Activated CD8-positive, alpha-beta T cell treated with anti-CD3 and anti-CD28 coated beads for 36 hours (primary cell): ENCODE measurements around the gene MTCL1. TPM values are rescaled to one million over a fixed set of nuclear protein-coding genes. Genes with fewer than 3 reads are reported as not detected.
A peak's percentile ranks its signal among the peaks of the same experiment; 100 is the strongest.

Source experiments
- ATAC-seq: fragments of 200-7000 bp; cut with Tn5 transposase; one replicate; pipeline ENCODE4 v1.10.0; 2021; ENCODE audit warnings: mild to moderate bottlenecking, moderate library complexity
- CTCF ChIA-PET: fragments of 350-600 bp; sonication (Branson Sonifier 250); formaldehyde crosslinking; loops from one replicate; lab custom pipeline; 2021; ENCODE audit warnings: antibody characterized with exemption; lab: Charles Lee
- POLR2A ChIA-PET: fragments of 350-600 bp; sonication (Branson Sonifier 250); formaldehyde crosslinking; loops from one replicate; lab custom pipeline; 2021; ENCODE audit warnings: antibody characterized with exemption; lab: Charles Lee
- DNase-seq: peaks from one replicate; pipeline ENCODE4 v3.0.0-alpha.2; 2020
- H3K27ac Mint-ChIP-seq: one replicate; pipeline ENCODE4 v1.8.0; 2021; ENCODE audit warnings: mild to moderate bottlenecking, mixed read lengths
- H3K27me3 Mint-ChIP-seq: one replicate; pipeline ENCODE4 v1.8.0; 2021; ENCODE audit warnings: mixed read lengths
- H3K36me3 Mint-ChIP-seq: one replicate; pipeline ENCODE4 v1.8.0; 2021; ENCODE audit warnings: low read depth, mixed read lengths
- H3K4me1 Mint-ChIP-seq: one replicate; pipeline ENCODE4 v1.8.0; 2021; ENCODE audit warnings: low read depth, mixed read lengths
- H3K4me3 Mint-ChIP-seq: one replicate; pipeline ENCODE4 v1.8.0; 2021; ENCODE audit warnings: mild to moderate bottlenecking, moderate library complexity, mixed read lengths
- H3K9me3 Mint-ChIP-seq: one replicate; pipeline ENCODE4 v1.8.0; 2021; ENCODE audit warnings: mixed read lengths
- intact Hi-C: fragments of 100-400 bp; cut with micrococcal nuclease; formaldehyde crosslinking; loops from one replicate; pipeline ENCODE4 v1.10.0; 2022
- total RNA-seq, 2 experiments: library from RNA; stranded (reverse); gene quantifications; one replicate each; pipeline ENCODE4 v1.2.3, GENCODE V29; 2021
- TF ChIP-seq, protein P1 (sequence below): fragments of 200-600 bp; IDR thresholded peaks from one replicate; pipeline ENCODE4 v1.8.0; 2022; ENCODE audit warnings: antibody characterized with exemption, mild to moderate bottlenecking

The MTCL1 gene
- under 1 TPM; 0.25 to 0.52 TPM for total RNA-seq

DNA sequence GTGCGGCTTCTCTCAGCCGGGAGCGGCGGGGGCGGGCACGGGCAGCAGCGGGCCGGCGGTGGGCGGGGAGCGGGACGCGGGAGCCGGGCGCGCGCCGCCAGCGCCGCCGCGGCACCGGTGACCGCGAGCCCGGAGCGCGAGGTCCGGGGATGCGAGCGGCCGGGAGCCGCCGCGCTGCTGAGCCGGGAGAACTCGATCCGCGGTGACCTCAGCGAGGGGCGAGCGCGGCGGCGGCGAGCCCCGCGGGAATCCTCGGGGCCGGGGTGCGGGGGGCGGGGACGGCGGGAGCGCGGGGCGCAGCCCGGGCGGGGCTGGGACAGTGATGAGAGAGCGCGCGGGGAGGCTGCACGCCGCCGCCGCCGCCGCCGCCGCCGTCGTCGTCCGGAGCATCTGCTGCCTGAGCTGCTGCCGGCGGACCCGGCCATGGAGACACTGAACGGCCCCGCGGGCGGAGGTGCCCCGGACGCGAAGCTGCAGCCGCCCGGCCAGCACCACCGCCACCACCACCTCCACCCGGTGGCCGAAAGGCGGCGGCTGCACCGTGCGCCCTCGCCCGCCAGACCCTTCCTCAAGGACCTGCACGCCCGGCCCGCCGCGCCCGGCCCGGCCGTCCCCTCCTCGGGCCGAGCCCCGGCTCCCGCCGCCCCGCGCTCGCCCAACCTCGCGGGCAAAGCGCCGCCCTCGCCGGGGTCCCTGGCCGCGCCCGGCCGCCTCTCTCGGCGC, at the start of gene MTCL1:
MTCL1 (plus strand) TSS at position 319 of the 723 bp plus-strand sequence; CDS start at position 424, 105 bp downstream.
- POLR2A ChIA-PET: no interaction called here
- peaks cover 57% of the 10 kb centered on the region for H3K27me3 Mint-ChIP-seq
- DNase-seq (peak; percentile 26), ATAC-seq (peak; percentile 32)
- H3K9me3 Mint-ChIP-seq: no peaks in the 10 kb centered on the region
- H3K4me3 Mint-ChIP-seq: peak within 1 kb of the TSS; percentile 79
- H3K27ac Mint-ChIP-seq: no peak within 1 kb of the TSS
- no peaks in the 10 kb centered on the region for H3K36me3 Mint-ChIP-seq
- TF ChIP-seq, protein P1, sequence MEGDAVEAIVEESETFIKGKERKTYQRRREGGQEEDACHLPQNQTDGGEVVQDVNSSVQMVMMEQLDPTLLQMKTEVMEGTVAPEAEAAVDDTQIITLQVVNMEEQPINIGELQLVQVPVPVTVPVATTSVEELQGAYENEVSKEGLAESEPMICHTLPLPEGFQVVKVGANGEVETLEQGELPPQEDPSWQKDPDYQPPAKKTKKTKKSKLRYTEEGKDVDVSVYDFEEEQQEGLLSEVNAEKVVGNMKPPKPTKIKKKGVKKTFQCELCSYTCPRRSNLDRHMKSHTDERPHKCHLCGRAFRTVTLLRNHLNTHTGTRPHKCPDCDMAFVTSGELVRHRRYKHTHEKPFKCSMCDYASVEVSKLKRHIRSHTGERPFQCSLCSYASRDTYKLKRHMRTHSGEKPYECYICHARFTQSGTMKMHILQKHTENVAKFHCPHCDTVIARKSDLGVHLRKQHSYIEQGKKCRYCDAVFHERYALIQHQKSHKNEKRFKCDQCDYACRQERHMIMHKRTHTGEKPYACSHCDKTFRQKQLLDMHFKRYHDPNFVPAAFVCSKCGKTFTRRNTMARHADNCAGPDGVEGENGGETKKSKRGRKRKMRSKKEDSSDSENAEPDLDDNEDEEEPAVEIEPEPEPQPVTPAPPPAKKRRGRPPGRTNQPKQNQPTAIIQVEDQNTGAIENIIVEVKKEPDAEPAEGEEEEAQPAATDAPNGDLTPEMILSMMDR: no peak
- CTCF ChIA-PET: interaction anchor here (1.8 to 2.3 kb wide), 2 partner anchors 9 to 282 kb away, joined by 6 to 9 read pairs; no protein-coding TSS in a partner anchor
- peaks cover 11% of the 10 kb centered on the region for H3K4me1 Mint-ChIP-seq
- intact Hi-C loops: no loop called here

DNA sequence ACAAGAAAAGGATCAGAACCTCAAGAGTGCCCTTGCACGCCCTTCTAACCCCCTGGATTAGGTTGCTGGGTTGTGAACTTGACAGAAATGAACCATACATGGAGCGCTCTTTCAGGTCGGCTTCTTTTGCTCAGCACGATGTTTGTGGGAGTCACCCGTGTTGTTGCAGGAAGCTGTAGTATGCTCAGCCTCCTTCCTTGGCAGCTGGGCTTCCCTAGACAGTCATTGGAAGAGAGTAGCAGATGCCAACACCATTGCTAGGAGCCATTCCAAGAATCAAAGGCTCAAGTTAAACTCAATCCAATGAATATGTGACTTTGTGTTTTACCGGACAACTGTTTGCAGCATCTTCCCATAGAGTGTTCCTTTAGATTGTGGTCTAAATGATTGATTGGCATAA, 49.1 kb upstream of the MTCL1 start:
- no peaks in the 10 kb centered on the region for H3K9me3 Mint-ChIP-seq
- no peak for ATAC-seq
- CTCF ChIA-PET: interaction anchor here (1.1 to 3.5 kb wide), 4 partner anchors 13 to 331 kb away, joined by 3 to 24 read pairs (median 9); no protein-coding TSS in a partner anchor

DNA sequence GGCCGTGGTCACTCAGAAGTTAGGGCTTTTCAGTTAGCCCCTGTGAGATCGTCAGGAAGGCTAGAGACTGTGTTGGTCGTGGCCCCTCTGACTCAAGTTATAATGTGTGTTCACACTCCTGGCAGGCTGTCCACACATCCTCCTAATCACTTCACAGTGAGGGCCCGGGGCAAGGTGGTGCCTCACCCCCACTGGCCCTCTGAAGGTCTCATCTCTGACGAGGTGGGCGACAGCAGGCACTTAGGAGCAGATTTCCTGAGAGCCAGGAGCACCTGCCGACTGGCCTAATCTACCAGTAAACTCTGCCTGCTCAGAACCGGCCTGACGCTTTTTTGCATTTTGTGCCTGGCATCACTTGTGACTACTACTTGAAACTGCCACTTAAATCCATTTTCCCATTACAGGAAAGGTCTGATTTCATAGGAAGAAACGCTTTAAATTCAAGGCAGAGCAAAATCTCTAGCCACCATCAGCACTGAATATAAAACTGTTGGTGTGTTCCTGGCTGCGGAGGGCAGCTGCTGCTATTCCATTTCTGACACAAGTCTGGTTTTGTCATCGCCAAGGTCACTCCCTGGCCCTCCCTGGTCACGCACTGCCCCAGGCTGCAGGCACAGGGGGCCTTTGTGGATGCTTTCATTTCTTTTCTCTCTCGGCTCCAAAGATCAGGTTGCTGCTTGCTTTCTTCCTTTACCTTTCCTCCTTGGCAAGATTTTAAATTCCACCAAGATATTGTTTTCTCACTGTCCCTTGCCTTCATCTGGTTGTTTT, 48.1 kb upstream of the MTCL1 start:
- Mint-ChIP-seq H3K4me3 (no peak overlapping the region), H3K9me3 (no peaks in the 10 kb centered on the region), H3K4me1 (no peaks in the 10 kb centered on the region), H3K36me3 (no peaks in the 10 kb centered on the region), H3K27ac (no peak overlapping the region), H3K27me3 (peaks cover 6% of the 10 kb centered on the region)
- DNase-seq (no peak), ATAC-seq (no peak)
- ChIA-PET POLR2A (interaction anchor here (0.6 kb wide), 1 partner anchor 18 kb away, joined by 3 read pairs; no protein-coding TSS in a partner anchor), CTCF (interaction anchor here (0.9 to 3.5 kb wide), 4 partner anchors 15 to 331 kb away, joined by 3 to 14 read pairs (median 4); no protein-coding TSS in a partner anchor)
- TF ChIP-seq, protein P1: no peak
- intact Hi-C loops: no loop called here

More for the DNA sequence above, 49.1 kb upstream of the MTCL1 start:
- TF ChIP-seq, protein P1: no peak
- Mint-ChIP-seq H3K4me3 (no peak overlapping the region), H3K36me3 (no peaks in the 10 kb centered on the region), H3K27ac (no peak overlapping the region), H3K27me3 (peaks cover 8% of the 10 kb centered on the region), H3K4me1 (no peaks in the 10 kb centered on the region)
- POLR2A ChIA-PET: no interaction called here
- DNase-seq: no peak
- intact Hi-C loops: no loop called here

DNA sequence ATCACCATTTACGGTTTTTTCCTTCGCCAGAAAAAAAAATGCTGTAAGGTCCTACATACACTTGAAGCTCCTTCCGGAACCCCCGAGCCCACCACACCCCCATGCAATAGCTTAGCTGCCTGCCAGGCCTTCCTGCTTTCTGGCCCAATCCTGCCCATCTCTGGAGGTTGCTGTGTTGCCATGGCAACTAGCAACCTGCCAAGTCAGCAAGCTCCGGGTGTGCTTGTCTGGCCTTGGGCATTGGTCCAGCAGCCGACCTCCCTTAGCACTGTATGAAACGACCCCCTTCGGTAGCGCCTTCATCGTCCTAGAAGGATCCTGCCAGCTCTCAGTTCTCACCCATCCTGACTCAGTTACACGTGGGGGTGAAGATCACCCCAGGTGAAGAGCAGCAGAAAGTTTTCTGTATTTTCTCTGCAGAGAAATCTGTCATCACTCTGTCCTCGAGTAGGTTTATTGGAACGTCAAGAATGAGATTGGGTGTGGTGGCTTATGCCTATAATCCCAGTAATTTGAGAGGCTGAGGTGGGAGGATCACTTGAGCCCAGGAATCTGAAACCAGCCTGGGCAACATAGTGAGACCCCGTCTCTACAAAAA, 47.4 kb upstream of the MTCL1 start:
- Mint-ChIP-seq H3K27ac (no peak overlapping the region), H3K9me3 (no peaks in the 10 kb centered on the region), H3K36me3 (no peaks in the 10 kb centered on the region), H3K27me3 (peaks cover 7% of the 10 kb centered on the region), H3K4me1 (no peaks in the 10 kb centered on the region), H3K4me3 (no peak overlapping the region)
- CTCF ChIA-PET: interaction anchor here (0.9 kb wide), 1 partner anchor 330 kb away, joined by 3 read pairs; no protein-coding TSS in a partner anchor
- ATAC-seq (no peak), DNase-seq (no peak)
- TF ChIP-seq, protein P1: no peak
- POLR2A ChIA-PET: interaction anchor here (0.6 kb wide), 1 partner anchor 18 kb away, joined by 3 read pairs; no protein-coding TSS in a partner anchor
- intact Hi-C loops: no loop called here
